NCI-H1436 treated with DMSO at 0.1 percent for 48 hours (cell line): ENCODE results near the gene ISM1.

Source experiments
- DNase-seq: peaks from one replicate; lab custom pipeline; 2025; lab: John Stamatoyannopoulos, UW

Gene ISM1

GRCh38 chr20:13220904-13221297 lies at the start of gene ISM1:
Gene ISM1, plus strand, starts transcription at chr20:13221274. Its CDS starts 503 bp downstream, at chr20:13221777.
- DNase-seq = no peak

GRCh38 chr20:13173201-13173600 lies 47.9 kb upstream of the ISM1 start:
- DNase-seq = no peak

GRCh38 chr20:13174402-13174801 lies 46.7 kb upstream of the ISM1 start:
- DNase-seq = no peak

DNA sequence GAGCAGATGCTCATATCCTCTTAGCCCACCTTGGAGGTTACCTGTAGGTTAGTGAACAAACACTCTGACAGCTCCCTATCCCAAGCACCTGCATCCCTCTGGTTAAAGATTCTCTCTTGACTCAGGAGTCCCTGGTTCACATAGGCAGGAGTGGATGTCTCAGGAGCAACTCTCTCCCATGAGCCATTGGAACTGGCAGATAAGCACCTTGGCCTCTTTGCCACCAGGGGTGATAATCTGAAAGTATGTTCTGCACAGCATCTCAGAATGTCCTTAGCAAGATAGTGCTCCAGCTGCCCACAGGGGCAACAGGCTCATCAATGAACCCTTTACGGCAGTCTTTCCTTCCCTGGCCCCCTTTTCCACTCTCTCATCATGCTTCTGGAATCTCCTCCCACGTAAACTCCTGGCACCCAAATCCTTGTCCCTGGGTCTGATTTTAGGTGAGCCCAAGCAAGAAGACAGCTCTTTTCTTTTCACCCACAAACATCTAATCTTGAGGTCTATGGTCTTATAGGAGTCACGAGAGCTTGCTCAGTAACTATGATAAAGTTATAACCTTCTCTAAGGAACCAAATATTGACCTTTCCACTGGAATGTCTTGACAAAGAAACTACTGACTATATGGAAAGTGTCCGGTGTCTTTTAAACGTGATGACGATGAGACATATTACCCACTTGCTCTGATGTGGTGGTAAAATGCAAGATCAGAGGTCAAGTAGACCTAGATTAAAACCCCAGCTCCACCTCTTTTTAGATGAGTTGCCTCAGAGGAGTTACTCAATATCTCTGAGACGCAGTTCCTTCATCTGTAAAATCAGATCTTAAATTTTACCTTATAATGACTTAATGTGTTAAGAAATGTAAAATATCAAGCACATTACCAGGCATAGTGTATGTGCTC lies 39.8 kb upstream of the ISM1 start:
- no peak for DNase-seq

- no peak for DNase-seq
Observed at GRCh38 chr20:13183005-13183404, 38.1 kb upstream of the ISM1 start.

DNA sequence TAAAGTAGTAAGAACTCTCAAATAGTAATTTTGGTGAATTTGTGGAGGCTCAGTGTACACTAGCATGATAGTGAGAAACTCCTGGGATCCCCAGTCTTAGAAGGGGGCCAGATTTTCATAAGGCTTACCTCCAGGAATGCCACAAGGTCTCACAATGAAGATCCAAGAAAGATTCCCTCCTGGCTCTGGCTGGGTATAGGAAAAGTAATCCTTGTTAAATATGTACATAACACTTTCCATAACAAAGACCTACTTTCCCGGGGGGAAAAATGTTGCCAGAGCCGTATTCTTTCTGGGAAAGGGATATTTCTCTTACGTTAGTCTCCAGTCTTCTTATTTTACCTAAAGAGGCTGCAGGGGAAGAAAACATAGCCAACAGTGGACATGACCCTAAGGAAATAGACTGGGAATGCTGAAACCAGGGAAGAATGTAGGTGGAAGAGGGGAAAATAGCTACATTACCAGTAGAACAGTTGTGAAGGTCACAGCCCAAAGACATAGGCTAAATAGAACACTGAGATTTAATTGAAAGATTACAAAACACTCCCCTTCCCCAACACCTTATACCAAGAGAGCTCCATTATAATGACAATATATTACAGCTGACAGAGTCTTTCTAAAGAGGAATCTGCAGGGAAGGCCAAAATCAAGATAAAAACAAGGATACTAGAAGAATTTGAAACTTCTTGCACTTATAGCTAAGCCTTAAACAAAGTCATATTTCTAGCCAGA lies 34.9 kb upstream of the ISM1 start:
- no peak for DNase-seq

DNA sequence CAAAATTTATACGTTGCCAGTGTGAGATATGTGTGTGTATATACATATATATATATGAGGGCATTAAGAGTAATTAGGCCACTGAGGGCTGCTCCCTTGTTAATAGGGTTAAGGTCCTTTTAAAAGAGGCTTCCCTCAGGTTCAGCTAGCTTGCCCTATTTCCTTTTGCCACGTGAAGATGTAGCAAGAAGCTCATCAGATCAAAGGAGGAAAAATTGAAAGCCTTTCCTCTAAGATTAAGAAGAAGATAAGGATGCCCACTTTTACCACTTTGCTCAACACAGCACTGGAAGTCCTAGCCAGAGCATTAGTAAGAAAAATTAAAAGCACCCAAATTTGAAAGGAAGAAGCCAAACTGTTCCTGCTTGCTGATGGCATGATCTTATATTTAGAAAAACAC lies 33.2 kb upstream of the ISM1 start:
- DNase-seq = no peak

DNA sequence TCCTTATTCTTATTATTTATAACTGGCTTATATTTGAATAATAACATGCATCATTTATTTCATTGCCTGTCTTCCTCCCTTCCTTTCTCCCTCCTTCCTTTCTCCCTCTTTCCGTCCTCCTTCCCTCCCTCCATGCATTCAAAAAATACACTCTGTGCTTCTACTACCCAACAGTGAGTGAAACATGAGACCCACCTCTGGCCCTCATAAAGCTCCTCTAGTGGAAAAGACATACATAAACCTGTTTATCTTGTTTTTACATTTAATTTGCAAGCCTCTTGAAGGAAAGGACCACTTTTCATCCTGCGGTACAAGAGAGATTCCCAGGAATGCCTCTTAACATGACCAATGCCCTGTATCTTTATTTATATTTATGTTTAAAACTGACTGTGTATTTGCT lies 21.8 kb upstream of the ISM1 start:
- no peak for DNase-seq

DNA sequence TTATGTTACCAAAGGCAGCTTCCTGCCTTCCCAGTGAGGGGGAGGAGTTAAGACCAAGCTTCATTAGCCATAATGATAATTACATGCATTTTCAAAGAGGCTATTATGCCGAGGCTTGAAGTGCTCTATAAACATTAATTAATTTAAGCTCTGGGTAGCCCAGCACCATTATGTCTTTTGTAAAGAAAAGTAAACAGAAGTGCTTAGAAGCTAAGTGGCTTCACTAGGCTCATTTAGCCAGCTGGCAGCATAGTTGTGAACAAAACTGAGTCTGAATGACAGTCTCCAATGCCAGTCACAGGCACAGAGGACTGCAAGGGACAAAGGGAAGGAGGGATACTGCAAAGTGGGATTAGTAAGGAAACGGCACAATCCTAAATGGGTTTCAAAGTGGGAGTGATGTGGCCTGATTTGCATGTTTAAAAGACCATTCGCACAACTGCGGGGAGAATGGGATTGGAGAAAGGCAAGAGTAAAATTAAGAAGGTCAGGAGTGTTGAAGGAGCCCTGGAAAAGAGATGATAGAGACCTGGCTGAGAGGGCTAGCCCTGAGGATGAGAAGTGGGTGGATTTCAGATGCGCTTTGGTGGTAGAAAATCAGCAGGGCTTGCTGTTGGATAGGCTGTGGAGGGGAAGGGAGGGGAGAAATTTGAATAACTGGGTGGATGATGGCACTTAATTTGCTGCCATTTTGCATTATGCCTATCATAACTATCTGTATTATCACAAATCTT lies 20.1 kb upstream of the ISM1 start:
- DNase-seq = peak; percentile 99

GRCh38 chr20:13202565-13202964 lies 18.5 kb upstream of the ISM1 start:
- DNase-seq = peak; percentile 63

- DNase-seq = no peak
Observed at GRCh38 chr20:13205425-13205824, 15.6 kb upstream of the ISM1 start.

DNA sequence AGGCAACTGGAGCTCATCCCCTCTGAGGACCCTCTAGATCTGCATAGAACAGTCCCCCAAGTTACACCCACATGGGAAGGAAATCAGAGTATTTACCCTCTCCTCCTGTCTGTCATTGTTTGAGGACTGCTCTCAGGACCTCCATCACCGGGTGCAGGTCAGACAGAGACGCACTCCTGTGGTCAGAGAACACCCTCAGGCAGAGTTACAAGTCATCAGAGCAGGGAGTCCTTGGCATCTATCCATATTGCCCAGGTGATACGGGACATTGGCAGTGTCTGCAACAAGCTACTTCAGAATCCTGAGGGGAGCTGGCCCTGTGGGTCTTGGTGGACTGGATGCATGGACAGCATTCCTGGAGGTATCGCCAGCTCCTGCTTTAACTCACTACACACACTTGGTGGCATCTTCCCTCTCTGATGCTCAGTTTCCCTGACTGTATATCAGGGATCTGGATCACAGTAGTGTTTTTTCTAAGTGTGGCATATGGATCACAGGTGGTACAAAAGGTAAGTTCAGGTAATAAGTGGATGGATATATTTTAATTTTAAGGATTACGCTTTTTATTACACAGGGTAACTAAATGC lies 15.1 kb upstream of the ISM1 start:
- DNase-seq = no peak

GRCh38 chr20:13207016-13207415 lies 14.1 kb upstream of the ISM1 start:
- DNase-seq = no peak

GRCh38 chr20:13211956-13212618 lies 9.0 kb upstream of the ISM1 start:
- DNase-seq = no peak

DNA sequence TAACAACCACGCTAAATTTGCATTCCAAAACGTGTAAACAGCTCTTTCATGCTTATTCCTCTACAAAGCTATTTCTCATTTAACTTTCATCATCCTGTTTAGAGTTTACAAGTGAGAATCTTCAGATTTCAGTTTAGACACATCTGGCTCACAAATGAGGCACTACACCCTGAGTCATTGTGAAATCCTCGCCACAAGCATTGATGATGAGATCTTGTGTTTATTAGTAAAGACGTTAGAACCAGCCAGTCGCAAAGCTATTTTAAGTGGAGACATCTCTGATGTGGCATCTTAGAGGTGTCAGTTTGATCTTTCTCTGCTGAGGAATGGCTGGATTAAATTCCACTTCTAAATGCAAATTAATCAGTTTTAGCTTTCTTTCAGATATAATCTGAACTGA lies 8.3 kb upstream of the ISM1 start:
- no peak for DNase-seq

DNA sequence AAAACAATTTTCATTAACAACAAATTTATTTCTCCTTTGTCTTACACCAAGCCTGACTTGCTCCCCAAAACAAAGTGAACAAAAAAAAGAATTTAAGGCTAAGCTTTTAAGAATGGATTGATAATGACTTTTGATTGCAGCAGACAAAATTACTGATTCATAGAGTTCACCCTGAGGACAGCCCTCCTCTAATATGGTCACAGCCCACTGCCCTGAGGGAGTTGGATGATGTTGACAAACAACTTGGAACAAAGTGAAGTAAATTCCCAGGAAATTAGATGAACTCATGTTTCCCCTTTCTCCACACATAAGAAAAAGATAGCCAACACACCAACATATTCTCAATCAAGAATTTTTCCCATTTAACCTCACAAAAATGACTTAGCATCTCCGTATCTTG lies 7.7 kb upstream of the ISM1 start:
- DNase-seq = no peak

DNA sequence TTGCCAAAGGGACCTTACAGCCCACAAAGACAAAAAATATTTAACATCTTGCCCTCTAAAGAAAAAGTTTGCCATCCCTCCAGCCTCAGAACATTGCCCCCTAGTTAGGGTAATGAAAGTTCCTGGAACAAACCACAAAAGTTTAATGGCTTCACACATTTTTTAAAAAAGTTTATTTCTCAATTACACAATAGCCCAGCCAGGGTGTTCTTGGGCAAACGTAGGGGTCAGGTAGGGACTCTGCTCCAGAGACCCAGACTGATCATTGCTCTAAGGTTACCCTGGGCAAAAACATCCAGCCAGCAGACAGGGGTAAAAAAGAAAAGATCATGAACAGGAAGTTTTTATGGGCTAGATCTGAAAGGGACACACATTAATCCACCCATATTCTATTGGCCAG lies 4.5 kb upstream of the ISM1 start:
- DNase-seq = no peak

GRCh38 chr20:13219327-13220193 lies 1.5 kb upstream of the ISM1 start:
- no peak for DNase-seq

GRCh38 chr20:13220194-13220903 lies 725 bp upstream of the ISM1 start:
- DNase-seq = no peak

DNA sequence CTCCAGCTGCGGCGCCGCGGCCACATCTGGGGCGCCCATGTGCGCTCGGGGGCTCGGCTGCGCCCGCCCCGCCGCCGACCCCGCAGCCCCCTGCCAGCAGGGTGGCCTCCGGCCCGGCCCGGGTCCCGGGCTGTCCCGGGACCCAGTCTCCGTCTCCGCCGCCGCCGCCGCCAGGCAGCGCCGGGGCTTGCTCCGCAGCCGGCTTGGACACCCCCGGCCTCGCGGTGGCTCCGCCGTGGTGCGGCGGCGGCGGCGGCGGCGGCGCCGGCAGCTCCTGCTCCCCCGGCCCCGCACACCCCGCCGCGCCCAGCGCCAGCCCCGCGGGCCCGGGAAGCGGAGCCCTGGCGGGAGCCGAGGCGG lies 219 bp downstream of the ISM1 start:
- DNase-seq = no peak
